ENCODE measurements around the gene ERICH4.

DNA sequence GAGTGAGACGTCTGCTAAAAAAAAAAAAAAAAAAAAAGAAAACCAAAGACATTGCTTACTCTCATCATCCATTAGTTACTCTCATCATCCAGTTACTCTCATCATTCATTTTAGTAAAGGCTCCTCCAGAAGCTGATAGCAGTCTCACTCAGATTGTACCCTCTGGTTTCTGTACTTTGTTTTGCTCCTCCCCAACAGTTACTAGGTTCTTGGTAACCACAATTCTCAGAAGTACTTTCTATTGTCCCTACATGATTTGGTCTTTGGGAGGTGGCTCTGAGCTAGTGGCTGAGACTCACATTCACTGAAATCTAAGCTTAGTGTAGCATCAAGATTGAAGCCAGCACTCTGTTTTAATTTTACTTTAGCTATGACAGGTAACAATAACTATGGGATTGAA is 14.3 kb downstream of the ERICH4 start:
- no peak for TF ChIP-seq CTCF (IDR thresholded peaks at IDR 0.05; ENCODE audit: insufficient read depth, low read depth, low read length)
- TF ChIP-seq EZH2 (IDR thresholded peaks at IDR 0.05; ENCODE audit: insufficient read depth, low read length), result no peak
